Putamen (tissue), 1 donor: ENCODE results near the gene SRPK2.
A peak's percentile ranks its signal among the peaks of the same experiment; 100 is the strongest.
"Not testable (repeated sequence)": the region's sequence is repeated elsewhere in the genome, so short reads cannot be mapped to it uniquely, and the experiment has no call there.

ENCODE experiments used
- DNase-seq: peaks from one replicate; pipeline ENCODE4 v3.0.0-alpha.2; 2016; ENCODE audit warnings: low spot score

Gene SRPK2

GRCh38 chr7:105222953-105223352, 165.8 kb downstream of the SRPK2 start:
- no peak for DNase-seq

- no peak for DNase-seq
Observed at GRCh38 chr7:105219771-105220160, 169.0 kb downstream of the SRPK2 start.

- no peak for DNase-seq
Observed at GRCh38 chr7:105218939-105219770, 169.6 kb downstream of the SRPK2 start.

DNA sequence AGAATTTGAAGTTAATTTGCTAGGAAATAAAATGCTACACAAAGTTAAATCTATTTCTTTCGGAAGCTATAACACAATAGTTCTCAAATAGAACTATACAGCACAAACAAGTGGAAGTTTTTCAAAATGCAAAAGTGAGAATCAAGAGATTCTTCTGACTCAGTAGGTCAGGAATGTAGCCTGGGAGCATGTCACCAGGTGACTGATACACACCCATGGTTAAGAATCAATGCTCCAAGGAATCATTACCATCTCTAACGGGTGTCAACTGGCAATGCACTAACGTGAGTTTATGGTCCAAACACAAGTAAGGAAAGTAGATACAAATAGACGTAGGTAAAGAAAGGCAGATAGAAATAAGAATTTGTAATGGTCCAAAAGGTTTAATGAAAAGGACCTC, 170.5 kb downstream of the SRPK2 start:
- no peak for DNase-seq

DNA sequence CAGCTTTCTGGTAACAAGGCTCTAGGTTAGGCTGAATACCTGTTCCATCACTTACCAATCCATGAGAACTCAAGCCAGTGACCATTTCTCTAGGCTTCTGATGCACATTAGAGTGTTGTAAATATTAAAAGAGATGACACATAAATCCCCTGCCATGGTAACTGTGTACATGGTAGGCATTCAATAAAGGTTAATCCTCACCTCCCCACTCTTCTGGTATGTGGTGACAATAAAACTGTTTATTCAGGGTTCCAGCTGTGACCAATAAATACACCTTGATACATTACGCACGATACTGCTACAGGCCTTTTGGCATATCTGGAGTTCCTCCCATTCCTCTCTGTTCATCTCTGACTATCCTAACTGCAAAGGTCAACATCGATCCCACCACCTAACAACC, 171.9 kb downstream of the SRPK2 start:
- DNase-seq = no peak

GRCh38 chr7:105215821-105216220, 172.9 kb downstream of the SRPK2 start:
- no peak for DNase-seq

- DNase-seq = no peak
Observed at GRCh38 chr7:105215182-105215581, 173.5 kb downstream of the SRPK2 start.

GRCh38 chr7:105213611-105214010, 175.1 kb downstream of the SRPK2 start:
- DNase-seq = no peak

- no peak for DNase-seq
Observed at GRCh38 chr7:105212212-105212611, 176.5 kb downstream of the SRPK2 start.

- DNase-seq = no peak
Observed at GRCh38 chr7:105210721-105211205, 178.0 kb downstream of the SRPK2 start.

- no peak for DNase-seq
Observed at GRCh38 chr7:105209870-105210269, 178.9 kb downstream of the SRPK2 start.

DNA sequence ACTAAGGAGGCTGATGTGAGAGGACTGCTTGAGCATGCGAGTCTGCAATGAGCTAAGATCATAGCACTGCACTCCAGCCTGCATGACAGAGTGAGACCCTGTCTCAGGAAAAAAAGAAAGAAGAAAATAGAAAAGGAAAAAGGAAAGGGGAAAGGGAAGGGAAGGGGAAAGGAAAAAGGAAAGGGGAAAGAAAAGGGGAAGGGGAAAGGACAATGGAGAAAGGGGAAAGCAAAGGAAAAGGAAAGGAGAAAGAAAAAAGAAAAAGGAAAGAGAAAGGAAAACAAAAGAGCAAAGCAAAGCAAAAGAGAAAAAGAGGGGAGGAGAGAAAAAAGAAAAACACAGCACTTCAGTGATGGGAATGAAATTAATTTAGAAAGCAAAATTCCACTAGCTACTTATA, 179.3 kb downstream of the SRPK2 start:
- no peak for DNase-seq

- no peak for DNase-seq
Observed at GRCh38 chr7:105206985-105207384, 181.7 kb downstream of the SRPK2 start.

GRCh38 chr7:105205592-105206237, 183.0 kb downstream of the SRPK2 start:
- DNase-seq = peak; percentile 62

DNA sequence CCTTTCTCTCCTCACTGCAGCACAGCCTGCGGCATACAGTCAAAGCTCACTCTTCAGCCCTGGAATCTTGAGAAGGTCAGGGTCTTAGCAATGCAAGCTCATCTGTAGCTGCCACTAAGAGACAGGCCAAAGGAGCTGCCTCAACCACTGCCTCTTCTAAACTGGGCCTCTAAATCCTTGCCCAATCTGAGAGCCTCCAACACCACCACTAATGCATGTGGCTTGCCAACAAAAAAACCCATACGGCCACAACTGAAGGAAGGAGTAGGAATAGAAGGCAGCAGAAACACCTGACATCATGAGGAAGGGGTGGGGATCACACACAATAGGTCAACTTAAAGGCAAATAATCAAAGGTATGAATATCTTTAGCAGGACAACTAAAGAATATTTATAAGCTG, 183.8 kb downstream of the SRPK2 start:
- DNase-seq = no peak

DNA sequence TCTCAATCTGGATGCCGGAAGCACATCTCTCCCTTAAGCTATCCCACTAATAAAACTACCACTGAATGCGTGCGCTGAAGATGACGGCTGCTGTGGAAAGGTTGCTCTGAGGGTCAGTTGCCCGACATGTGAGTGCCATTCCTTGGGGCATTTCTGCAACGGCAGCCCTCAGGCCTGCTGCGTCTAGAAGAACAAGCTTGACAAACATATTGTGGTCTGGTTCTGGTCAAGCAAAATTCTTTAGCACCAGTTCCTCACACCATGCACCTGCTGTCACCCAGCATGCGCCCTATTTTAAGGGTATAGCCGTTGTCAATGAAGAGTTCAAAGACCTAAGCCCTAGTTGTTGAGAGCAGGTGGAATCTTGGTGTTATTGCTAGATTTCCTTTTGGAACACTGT, 184.2 kb downstream of the SRPK2 start:
- no peak for DNase-seq

DNA sequence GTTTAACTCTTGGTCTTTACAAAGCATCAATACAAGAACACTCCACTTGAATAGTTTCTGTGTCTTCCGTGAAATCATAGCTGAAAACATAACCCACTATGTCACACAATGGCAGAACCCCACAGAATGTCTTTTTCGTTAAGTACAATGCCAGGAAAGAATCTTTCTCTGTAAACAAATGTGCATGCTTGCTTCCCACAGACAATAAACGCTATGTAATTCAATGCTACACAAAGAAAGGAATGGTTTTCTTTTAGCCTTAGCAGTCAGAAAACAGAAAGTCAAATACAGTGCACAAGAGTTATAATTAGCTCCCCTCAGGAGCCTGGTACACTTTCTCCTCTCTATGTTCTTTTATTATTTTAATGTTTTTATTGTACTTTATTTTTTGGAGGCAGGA, 186.1 kb downstream of the SRPK2 start:
- DNase-seq = peak; percentile 81

DNA sequence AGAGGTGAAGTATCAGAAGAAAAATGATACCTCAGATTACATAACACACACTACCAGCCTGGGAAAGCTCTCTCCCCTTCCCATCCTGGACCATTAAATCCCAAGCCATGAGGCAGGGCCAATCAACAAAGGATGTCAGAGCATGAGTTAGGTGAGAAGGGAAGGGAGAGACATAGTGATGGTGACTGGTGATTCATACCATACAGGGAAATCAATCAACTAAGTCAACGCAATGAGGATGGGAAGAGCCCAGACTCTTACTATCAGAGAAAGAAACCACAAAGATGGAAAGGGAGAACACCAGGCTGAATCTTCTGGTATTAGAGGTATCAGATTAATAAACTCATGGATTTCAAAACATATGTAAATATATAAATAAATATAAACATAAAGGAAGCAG, 189.3 kb downstream of the SRPK2 start:
- DNase-seq = no peak

GRCh38 chr7:105198223-105198622, 190.5 kb downstream of the SRPK2 start:
- DNase-seq = no peak

- DNase-seq = no peak
Observed at GRCh38 chr7:105196473-105196872, 192.2 kb downstream of the SRPK2 start.

- DNase-seq = peak; percentile 53
Observed at GRCh38 chr7:105195891-105196290, 192.8 kb downstream of the SRPK2 start.

DNA sequence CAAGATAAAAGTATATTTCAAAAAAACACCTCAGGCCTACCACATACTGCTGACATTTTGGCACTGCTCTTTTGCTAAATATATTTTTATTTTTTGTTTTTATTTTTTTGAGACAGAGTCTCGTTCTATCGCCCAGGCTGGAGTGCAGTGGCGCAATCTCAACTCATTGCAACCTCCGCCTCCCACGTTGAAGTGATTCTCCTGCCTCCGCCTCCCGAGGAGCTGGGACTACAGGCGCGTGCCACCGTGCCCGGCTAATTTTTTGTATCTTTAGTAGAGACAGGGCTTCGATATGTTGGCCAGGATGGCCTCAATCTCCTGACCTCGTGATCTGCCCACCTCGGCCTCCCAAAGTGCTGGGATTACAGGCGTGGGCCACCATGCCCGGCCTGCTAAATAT, 193.8 kb downstream of the SRPK2 start:
- DNase-seq = not testable (repeated sequence)

DNA sequence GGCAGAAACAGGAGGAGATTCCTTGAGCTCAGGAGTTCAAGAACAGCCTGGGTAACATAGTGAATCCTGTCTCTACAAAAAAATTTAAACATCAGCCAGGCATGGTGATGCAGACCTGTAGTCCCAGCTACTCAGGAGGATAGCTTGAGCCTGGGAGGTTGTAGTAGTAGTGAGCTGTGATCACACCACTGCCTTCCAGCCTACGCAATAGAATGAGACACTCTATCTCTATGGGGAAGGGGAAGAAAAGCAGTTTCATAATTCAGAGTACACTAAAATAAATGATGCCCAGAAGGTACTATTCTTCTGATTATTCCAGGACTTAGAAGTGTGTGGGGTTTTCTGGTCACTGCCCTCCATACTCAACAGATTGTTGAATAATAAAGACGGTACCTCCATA, 197.4 kb downstream of the SRPK2 start:
- DNase-seq = no peak
